ENCODE measurements around the gene DDRGK1. TPM values are rescaled to one million over a fixed set of nuclear protein-coding genes. Genes with fewer than 3 reads are reported as not detected.
A peak's percentile ranks its signal among the peaks of the same experiment; 100 is the strongest.

The DDRGK1 gene
- total RNA-seq, 4 donors from 2014 or later, result 59.2 to 71.7 (median 66.4) TPM

GRCh38 chr20:3223994-3224680, 19.7 kb upstream of the DDRGK1 start:
- 82 to 100% methylated on average over 1 to 5 of the region's 20 CpGs for WGBS, 2 donors
- TF ChIP-seq CTCF (IDR thresholded peaks at IDR 0.05), result no peak
- TF ChIP-seq POLR2A (IDR thresholded peaks at IDR 0.05), result no peak
- Histone ChIP-seq H3K9me3 (no peaks in the 10 kb centered on the region), H3K36me3 (peaks cover 0 to 82% (median 0%) of the 10 kb centered on the region in 3 donors), H3K27ac (peak overlapping the region in 3 of 4 donors; percentile 17 to 55 (median 49)), H3K27me3 (no peaks in the 10 kb centered on the region), H3K4me1 (peaks cover 0 to 62% (median 10%) of the 10 kb centered on the region in 3 donors), H3K4me3 (no peak overlapping the region)
- intact Hi-C loops (cut with DNase I), result no loop called here
- DNase-seq, result no peak

- DNase-seq, result no peak
- Histone ChIP-seq H3K4me3 (no peak overlapping the region), H3K27ac (no peak overlapping the region), H3K4me1 (peaks cover 1 to 67% (median 12%) of the 10 kb centered on the region in 3 donors), H3K36me3 (peaks cover 0 to 76% (median 0%) of the 10 kb centered on the region in 3 donors), H3K9me3 (no peaks in the 10 kb centered on the region), H3K27me3 (no peaks in the 10 kb centered on the region)
- 20 to 89% methylated on average over 1 to 2 of the region's 6 CpGs for WGBS, 2 donors
- intact Hi-C loops (cut with DNase I), result no loop called here
- TF ChIP-seq CTCF (IDR thresholded peaks at IDR 0.05) (no peak), POLR2A (IDR thresholded peaks at IDR 0.05) (no peak)
Observed at GRCh38 chr20:3223651-3223993, 19.1 kb upstream of the DDRGK1 start.

GRCh38 chr20:3222635-3223600, 18.4 kb upstream of the DDRGK1 start:
- Histone ChIP-seq H3K36me3 (peaks cover 0 to 70% (median 0%) of the 10 kb centered on the region in 3 donors), H3K4me1 (peaks cover 6 to 74% (median 18%) of the 10 kb centered on the region in 3 donors), H3K9me3 (no peaks in the 10 kb centered on the region), H3K27ac (peak overlapping the region; percentile 8 to 52 (median 41)), H3K4me3 (no peak overlapping the region), H3K27me3 (no peaks in the 10 kb centered on the region)
- TF ChIP-seq CTCF (IDR thresholded peaks at IDR 0.05), result no peak
- TF ChIP-seq POLR2A (IDR thresholded peaks at IDR 0.05), result no peak
- intact Hi-C loops (cut with DNase I), result no loop called here
- 68 to 78% methylated on average over 13 to 18 of the region's 25 CpGs for WGBS, 2 donors
- DNase-seq, result no peak

- peaks cover 6 to 64% (median 12%) of the 10 kb centered on the region in 3 donors for H3K4me1 ChIP-seq
- H3K36me3 ChIP-seq, result peaks cover 0 to 68% (median 0%) of the 10 kb centered on the region in 3 donors
- no peak overlapping the region for H3K4me3 ChIP-seq
- TF ChIP-seq POLR2A (IDR thresholded peaks at IDR 0.05) (no peak), CTCF (IDR thresholded peaks at IDR 0.05) (no peak)
- 86 to 92% methylated on average over 13 of the region's 18 CpGs for WGBS, 2 donors
- peak overlapping the region; percentile 8 to 62 (median 42) for H3K27ac ChIP-seq
- H3K27me3 ChIP-seq, result no peaks in the 10 kb centered on the region
- intact Hi-C loops (cut with DNase I), result no loop called here
- no peaks in the 10 kb centered on the region for H3K9me3 ChIP-seq
- no peak for DNase-seq
Observed at GRCh38 chr20:3221398-3222226, 17.1 kb upstream of the DDRGK1 start.

All from esophagus squamous epithelium (tissue), 5 donors.